MM.1S (cell line): Measurements from ENCODE around the gene ZMYM1.

ENCODE experiments used
- DNase-seq: peaks from one replicate; pipeline ENCODE4 v3.0.0-alpha.2; 2015
- H2AFZ ChIP-seq: fragments of 300-600 bp; sonication (generic); 2 replicates; pipeline ENCODE4 v1.6.0; 2016; ENCODE audit warnings: antibody characterized with exemption, low read length
- H3F3A ChIP-seq: fragments of 300-600 bp; sonication (generic); 2 replicates; pipeline ENCODE4 v1.6.1; 2016; ENCODE audit warnings: mild to moderate bottlenecking, antibody characterized with exemption, low read length, moderate library complexity, mixed read lengths; ENCODE audit not compliant: insufficient read depth
- H3K27ac ChIP-seq: fragments of 300-600 bp; sonication (generic); 2 replicates; pipeline ENCODE4 v1.5.1; 2016; ENCODE audit warnings: mild to moderate bottlenecking, low read length
- H3K27me3 ChIP-seq: fragments of 300-600 bp; sonication (generic); replicated peaks from 2 replicates; pipeline ENCODE4 v1.6.0; 2016; ENCODE audit warnings: low read length; ENCODE audit not compliant: insufficient read depth
- H3K36me3 ChIP-seq: fragments of 300-600 bp; sonication (generic); replicated peaks from 2 replicates; pipeline ENCODE4 v1.6.1; 2016; ENCODE audit warnings: mild to moderate bottlenecking, low read length, mixed read lengths; ENCODE audit not compliant: insufficient read depth
- H3K4me1 ChIP-seq: fragments of 300-600 bp; sonication (generic); 2 replicates; pipeline ENCODE4 v1.6.1; 2016; ENCODE audit warnings: low read length, mixed read lengths
- H3K4me2 ChIP-seq: fragments of 300-600 bp; sonication (generic); 2 replicates; pipeline ENCODE4 v1.6.0; 2016; ENCODE audit warnings: low read depth, low read length
- H3K4me3 ChIP-seq: fragments of 300-600 bp; sonication (generic); 2 replicates; pipeline ENCODE4 v1.5.1; 2016; ENCODE audit warnings: low read length, mixed read lengths
- H3K79me2 ChIP-seq: fragments of 300-600 bp; sonication (generic); 2 replicates; pipeline ENCODE4 v1.6.1; 2016; ENCODE audit warnings: mixed run types, low read length, mixed read lengths
- H3K9ac ChIP-seq: fragments of 300-600 bp; sonication (generic); 2 replicates; pipeline ENCODE4 v1.6.1; 2016; ENCODE audit warnings: low read length, mixed read lengths
- H3K9me2 ChIP-seq: fragments of 300-600 bp; sonication (generic); replicated peaks from 2 replicates; pipeline ENCODE4 v1.6.1; 2016; ENCODE audit warnings: mild to moderate bottlenecking, low read length, mixed read lengths; ENCODE audit not compliant: insufficient read depth
- H3K9me3 ChIP-seq: fragments of 300-600 bp; sonication (generic); replicated peaks from 2 replicates; pipeline ENCODE4 v1.6.1; 2016; ENCODE audit warnings: mild to moderate bottlenecking, low read length, mixed read lengths; ENCODE audit not compliant: insufficient read depth
- H4K20me1 ChIP-seq: fragments of 300-600 bp; sonication (generic); 2 replicates; pipeline ENCODE4 v1.6.1; 2016; ENCODE audit warnings: mild to moderate bottlenecking, low read length, moderate library complexity, mixed read lengths; ENCODE audit not compliant: insufficient read depth
- CTCF ChIP-seq: fragments of 300-600 bp; sonication (generic); IDR thresholded peaks from 2 replicates; pipeline ENCODE4 v1.5.1; 2016; ENCODE audit warnings: antibody characterized with exemption, low read length, mixed read lengths
- EZH2 ChIP-seq: fragments of 300-600 bp; sonication (generic); optimal IDR thresholded peaks from 2 replicates; pipeline ENCODE3; 2017; ENCODE audit warnings: low read depth, mild to moderate bottlenecking, antibody characterized with exemption, low read length, mixed read lengths
- EZH2phosphoT487 ChIP-seq: fragments of 300-600 bp; sonication (generic); IDR thresholded peaks from 2 replicates; pipeline ENCODE4 v1.6.1; 2018; ENCODE audit warnings: antibody characterized with exemption, low read length

The ZMYM1 gene

GRCh38 chr1:35151220-35151619 lies 72.0 kb downstream of the ZMYM1 start:
- H3K4me3 ChIP-seq: no peak overlapping the region

GRCh38 chr1:35164893-35165292 lies 85.7 kb downstream of the ZMYM1 start:
- TF ChIP-seq EZH2phosphoT487 (no peak), EZH2 (no peak), CTCF (no peak)
- H3K4me3 ChIP-seq: no peak overlapping the region
- DNase-seq: no peak

More at GRCh38 chr1:35151220-35151619, 72.0 kb downstream of the ZMYM1 start:
- Histone ChIP-seq H3K36me3 (no peaks in the 10 kb centered on the region), H3K4me1 (no peaks in the 10 kb centered on the region), H3K27me3 (no peaks in the 10 kb centered on the region), H3K9me3 (no peaks in the 10 kb centered on the region), H3K4me2 (no peak overlapping the region), H3K9ac (no peak overlapping the region), H3K9me2 (no peaks in the 10 kb centered on the region), H2AFZ (no peak overlapping the region), H4K20me1 (no peaks in the 10 kb centered on the region), H3K79me2 (no peaks in the 10 kb centered on the region), H3F3A (no peaks in the 10 kb centered on the region), H3K27ac (no peak overlapping the region)
- no peak for DNase-seq
- no peak for TF ChIP-seq EZH2
- no peak for TF ChIP-seq CTCF
- TF ChIP-seq EZH2phosphoT487: no peak

More at GRCh38 chr1:35164893-35165292, 85.7 kb downstream of the ZMYM1 start:
- Histone ChIP-seq H3K9me3 (no peaks in the 10 kb centered on the region), H3K9ac (no peak overlapping the region), H2AFZ (no peak overlapping the region), H4K20me1 (no peaks in the 10 kb centered on the region), H3K4me2 (no peak overlapping the region), H3K4me1 (peaks cover 7% of the 10 kb centered on the region; the same call in 1 of the 2 replicates), H3K79me2 (no peaks in the 10 kb centered on the region), H3K36me3 (no peaks in the 10 kb centered on the region), H3K27me3 (no peaks in the 10 kb centered on the region), H3K27ac (no peak overlapping the region), H3K9me2 (no peaks in the 10 kb centered on the region), H3F3A (no peaks in the 10 kb centered on the region)
